PC-9 (cell line): ENCODE measurements around the gene HGF. TPM values are rescaled to one million over a fixed set of nuclear protein-coding genes. Genes with fewer than 3 reads are reported as not detected.

ENCODE experiments used
- BruUV-seq: library from RNA; stranded (reverse); fragments of 400-500 nt; replicated peaks from 2 replicates; lab custom pipeline; 2021; lab: Mats Ljungman, UMichigan
- CTCF ChIA-PET: fragments of 300-600 bp; sonication (Branson Sonifier 250); formaldehyde crosslinking; loops from one replicate; lab custom pipeline; 2022; ENCODE audit warnings: antibody characterized with exemption; lab: Charles Lee
- POLR2A ChIA-PET: fragments of 300-600 bp; sonication (Branson Sonifier 250); formaldehyde crosslinking; loops from one replicate; lab custom pipeline; 2022; ENCODE audit warnings: antibody characterized with exemption; ENCODE audit not compliant: unreplicated experiment; lab: Charles Lee
- DNase-seq, 2 experiments: peaks; one replicate each; pipeline versions ENCODE4 v3.0.0 to v3.0.0-alpha.2; 2015 to 2022; ENCODE audit warnings: mixed read lengths in 1 of 2
- H2AFZ ChIP-seq: fragments of 200-600 bp; sonication (generic); 2 replicates; pipeline ENCODE4 v1.8.1; 2017; ENCODE audit warnings: antibody characterized with exemption
- H3F3A ChIP-seq: fragments of 200-600 bp; sonication (generic); 2 replicates; pipeline ENCODE4 v1.8.1; 2017; ENCODE audit warnings: antibody characterized with exemption, mild to moderate bottlenecking, low read depth; ENCODE audit not compliant: insufficient read depth
- H3K27ac ChIP-seq: fragments of 200-600 bp; sonication (generic); 2 replicates; pipeline ENCODE4 v1.6.1; 2016; ENCODE audit warnings: mixed run types
- H3K27me3 ChIP-seq: fragments of 200-600 bp; sonication (generic); 2 replicates; pipeline ENCODE4 v1.6.1; 2016; ENCODE audit warnings: low read depth, mixed run types; ENCODE audit not compliant: insufficient read depth
- H3K36me3 ChIP-seq: fragments of 200-600 bp; sonication (generic); 2 replicates; pipeline ENCODE4 v1.6.1; 2016; ENCODE audit warnings: low read depth, mixed run types
- H3K4me1 ChIP-seq: fragments of 200-600 bp; sonication (generic); replicated peaks from 2 replicates; pipeline ENCODE4 v1.6.1; 2016; ENCODE audit warnings: mixed run types; ENCODE audit not compliant: insufficient read depth
- H3K4me2 ChIP-seq: fragments of 200-600 bp; sonication (generic); 2 replicates; pipeline ENCODE4 v1.6.1; 2017; ENCODE audit warnings: mixed run types
- H3K4me3 ChIP-seq: fragments of 200-600 bp; sonication (generic); 2 replicates; pipeline ENCODE4 v1.6.1; 2016; ENCODE audit warnings: mixed run types
- H3K79me2 ChIP-seq: fragments of 200-600 bp; sonication (generic); 2 replicates; pipeline ENCODE4 v1.6.1; 2017; ENCODE audit warnings: low read depth, mixed run types
- H3K9me2 ChIP-seq: fragments of 200-600 bp; sonication (generic); 2 replicates; pipeline ENCODE4 v1.8.1; 2017; ENCODE audit warnings: mild to moderate bottlenecking; ENCODE audit not compliant: insufficient read depth
- H3K9me3 ChIP-seq: fragments of 200-600 bp; sonication (generic); 2 replicates; pipeline ENCODE4 v1.8.1; 2016; ENCODE audit warnings: low read depth; ENCODE audit not compliant: insufficient read depth
- H4K20me1 ChIP-seq: fragments of 200-600 bp; sonication (generic); 2 replicates; pipeline ENCODE4 v1.8.1; 2017; ENCODE audit not compliant: insufficient read depth
- CTCF ChIP-seq: fragments of 200-600 bp; sonication (generic); conservative IDR thresholded peaks from 2 replicates; pipeline ENCODE4 v1.6.1; 2017; ENCODE audit warnings: mixed run types, antibody characterized with exemption, mild to moderate bottlenecking, moderate library complexity
- EZH2 ChIP-seq: fragments of 200-600 bp; sonication (generic); IDR thresholded peaks from 2 replicates; pipeline ENCODE4 v1.8.0; 2017; ENCODE audit warnings: antibody characterized with exemption, low read depth
- intact Hi-C: fragments of 100-400 bp; cut with micrococcal nuclease; formaldehyde crosslinking; loops from one replicate; pipeline ENCODE4 v1.10.0; 2022; ENCODE audit not compliant: unreplicated experiment
- total RNA-seq: library from RNA; stranded (reverse); gene quantifications from 2 replicates; pipeline ENCODE4 v1.2.3, GENCODE V29; 2021

Gene HGF
- total RNA-seq, 1 experiment from 2014 or later, result not detected

GRCh38 chr7:81666209-81666608 is 103.6 kb downstream of the HGF start:
- H3F3A ChIP-seq, result no peaks in the 10 kb centered on the region
- no peak for DNase-seq
- H3K27ac ChIP-seq, result no peak overlapping the region
- no peak overlapping the region for H3K4me3 ChIP-seq
- H3K27me3 ChIP-seq, result no peaks in the 10 kb centered on the region
- no peak overlapping the region for H3K4me2 ChIP-seq
- ChIA-PET POLR2A (no interaction called here), CTCF (interaction anchor here (0.6 kb wide), 1 partner anchor 15 kb away, joined by 3 read pairs; no protein-coding TSS in a partner anchor)
- no peaks in the 10 kb centered on the region for H3K9me3 ChIP-seq
- no peaks in the 10 kb centered on the region for H3K9me2 ChIP-seq
- H4K20me1 ChIP-seq, result no peaks in the 10 kb centered on the region
- H3K36me3 ChIP-seq, result no peaks in the 10 kb centered on the region
- no peaks in the 10 kb centered on the region for H3K79me2 ChIP-seq
- BruUV-seq, result no TSS peak
- H3K4me1 ChIP-seq, result no peaks in the 10 kb centered on the region
- TF ChIP-seq EZH2 (no peak), CTCF (no peak)
- intact Hi-C loops, result no loop called here
- H2AFZ ChIP-seq, result no peak overlapping the region

- TF ChIP-seq EZH2, result no peak
- TF ChIP-seq CTCF, result no peak
- Histone ChIP-seq H3K79me2 (no peaks in the 10 kb centered on the region), H4K20me1 (no peaks in the 10 kb centered on the region), H3K4me3 (no peak overlapping the region), H3K9me2 (no peaks in the 10 kb centered on the region), H3K36me3 (no peaks in the 10 kb centered on the region), H2AFZ (no peak overlapping the region), H3F3A (no peaks in the 10 kb centered on the region), H3K4me2 (no peak overlapping the region), H3K9me3 (no peaks in the 10 kb centered on the region), H3K27me3 (no peaks in the 10 kb centered on the region), H3K27ac (no peak overlapping the region), H3K4me1 (no peaks in the 10 kb centered on the region)
- POLR2A ChIA-PET, result no interaction called here
- no TSS peak for BruUV-seq
- intact Hi-C loops, result no loop called here
- DNase-seq, result no peak
- CTCF ChIA-PET, result no interaction called here
Measured at GRCh38 chr7:81665236-81665635, 104.6 kb downstream of the HGF start.

- Histone ChIP-seq H3K9me2 (no peaks in the 10 kb centered on the region), H3K4me2 (no peak overlapping the region), H3K27me3 (no peaks in the 10 kb centered on the region), H3K9me3 (no peaks in the 10 kb centered on the region), H3K36me3 (no peaks in the 10 kb centered on the region), H2AFZ (peak overlapping the region; percentile 60; the same call in 1 of the 2 replicates), H3F3A (no peaks in the 10 kb centered on the region), H3K79me2 (no peaks in the 10 kb centered on the region), H3K4me3 (no peak overlapping the region), H4K20me1 (no peaks in the 10 kb centered on the region), H3K4me1 (no peaks in the 10 kb centered on the region), H3K27ac (no peak overlapping the region)
- BruUV-seq, result no TSS peak
- intact Hi-C loops, result no loop called here
- CTCF ChIA-PET, result no interaction called here
- TF ChIP-seq EZH2, result no peak
- no peak for TF ChIP-seq CTCF
- POLR2A ChIA-PET, result no interaction called here
- DNase-seq, result no peak
Measured at GRCh38 chr7:81664304-81664703, 105.5 kb downstream of the HGF start.
